OCI-LY3 (cell line): ENCODE results near the gene THBS1.

Source experiments
- H2AFZ ChIP-seq: fragments of 200-600, 300-600 bp; shearing (Covaris generic); 2 replicates; pipeline ENCODE4 v1.6.0; 2014; ENCODE audit warnings: antibody characterized with exemption, low read depth, low read length
- H3K27ac ChIP-seq: fragments of 200-600, 300-600 bp; sonication (generic); 2 replicates; pipeline ENCODE4 v1.5.1; 2014; ENCODE audit warnings: mild to moderate bottlenecking, low read length, moderate library complexity, mixed read lengths
- H3K27me3 ChIP-seq: fragments of 200-600, 300-600 bp; sonication (generic); 2 replicates; pipeline ENCODE4 v1.6.1; 2014; ENCODE audit warnings: low read depth, low read length, mixed read lengths
- H3K36me3 ChIP-seq: fragments of 200-600, 300-600 bp; sonication (generic); replicated peaks from 2 replicates; pipeline ENCODE3; 2014; ENCODE audit warnings: low read depth, low read length, mixed read lengths
- H3K4me1 ChIP-seq: fragments of 300-600, 200-600 bp; sonication (generic); 2 replicates; pipeline ENCODE4 v1.6.1; 2014; ENCODE audit warnings: low read length, mixed read lengths
- H3K4me2 ChIP-seq: fragments of 200-600, 300-600 bp; sonication (generic); 2 replicates; pipeline ENCODE4 v1.6.1; 2014; ENCODE audit warnings: low read length, mixed read lengths
- H3K4me3 ChIP-seq: fragments of 300-600, 200-600 bp; sonication (generic); 2 replicates; pipeline ENCODE4 v1.5.1; 2014; ENCODE audit warnings: antibody characterized with exemption, mild to moderate bottlenecking, low read length, moderate library complexity
- H3K79me2 ChIP-seq: fragments of 300-600, 200-600 bp; shearing (Covaris generic); 2 replicates; pipeline ENCODE4 v1.6.1; 2014; ENCODE audit warnings: mild to moderate bottlenecking, low read length, mixed read lengths
- H3K9ac ChIP-seq: fragments of 300-600, 200-600 bp; shearing (Covaris generic); 2 replicates; pipeline ENCODE4 v1.6.0; 2014; ENCODE audit warnings: mild to moderate bottlenecking, low read length, moderate library complexity
- H3K9me3 ChIP-seq: fragments of 200-600, 300-600 bp; shearing (Covaris generic); 2 replicates; pipeline ENCODE4 v1.6.1; 2014; ENCODE audit warnings: low read length, mixed read lengths; ENCODE audit not compliant: insufficient read depth
- H4K20me1 ChIP-seq: fragments of 200-600, 300-600 bp; sonication (generic); 2 replicates; pipeline ENCODE4 v1.6.1; 2016; ENCODE audit warnings: low read length, mixed read lengths; ENCODE audit not compliant: insufficient read depth
- EZH2phosphoT487 ChIP-seq: fragments of 200-600 bp; shearing (Covaris generic); IDR thresholded peaks from 2 replicates; pipeline ENCODE4 v1.6.1; 2018; ENCODE audit warnings: antibody characterized with exemption, mixed run types, low read depth
- TF ChIP-seq, protein P1 (sequence below): fragments of 200-600, 300-600 bp; sonication (generic); IDR thresholded peaks from 2 replicates; pipeline ENCODE4 v1.5.1; 2014; ENCODE audit warnings: antibody characterized with exemption, low read length, low read depth

Gene THBS1

DNA sequence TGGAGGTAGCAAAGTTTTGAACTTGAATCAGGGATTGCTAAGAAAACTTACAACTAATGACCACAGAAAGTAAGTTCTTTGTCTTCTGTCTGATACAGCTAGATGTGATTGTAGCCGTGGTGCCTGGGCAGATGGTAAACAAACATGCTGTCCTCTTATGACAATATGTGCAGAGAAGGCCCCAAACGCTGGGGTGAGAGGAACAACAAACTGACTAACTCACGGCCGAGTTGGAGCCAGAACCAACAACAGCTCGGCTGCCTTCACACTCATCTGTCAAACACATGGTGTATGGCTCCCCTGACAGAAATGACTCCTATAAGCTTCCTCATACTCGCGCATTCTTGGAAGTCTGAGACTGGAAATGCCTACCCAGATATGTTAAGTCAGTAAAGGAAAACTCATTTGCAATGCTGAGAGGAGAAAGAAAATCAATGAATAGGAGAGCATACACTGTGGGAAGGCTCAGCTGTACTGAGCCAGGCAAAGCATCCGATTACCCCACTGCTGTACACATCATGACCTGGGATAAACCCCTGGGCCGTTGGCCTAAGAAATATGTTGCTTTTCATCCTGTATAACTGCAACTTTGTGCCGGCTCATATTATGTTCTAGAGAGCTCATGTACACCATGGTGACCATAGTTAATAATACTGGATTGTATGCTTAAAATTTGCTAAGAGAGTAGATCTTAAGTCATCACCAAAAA is 5.7 kb downstream of the THBS1 start:
- Histone ChIP-seq H3K36me3 (no peaks in the 10 kb centered on the region), H3K9ac (no peak overlapping the region), H3K4me3 (no peak overlapping the region)

DNA sequence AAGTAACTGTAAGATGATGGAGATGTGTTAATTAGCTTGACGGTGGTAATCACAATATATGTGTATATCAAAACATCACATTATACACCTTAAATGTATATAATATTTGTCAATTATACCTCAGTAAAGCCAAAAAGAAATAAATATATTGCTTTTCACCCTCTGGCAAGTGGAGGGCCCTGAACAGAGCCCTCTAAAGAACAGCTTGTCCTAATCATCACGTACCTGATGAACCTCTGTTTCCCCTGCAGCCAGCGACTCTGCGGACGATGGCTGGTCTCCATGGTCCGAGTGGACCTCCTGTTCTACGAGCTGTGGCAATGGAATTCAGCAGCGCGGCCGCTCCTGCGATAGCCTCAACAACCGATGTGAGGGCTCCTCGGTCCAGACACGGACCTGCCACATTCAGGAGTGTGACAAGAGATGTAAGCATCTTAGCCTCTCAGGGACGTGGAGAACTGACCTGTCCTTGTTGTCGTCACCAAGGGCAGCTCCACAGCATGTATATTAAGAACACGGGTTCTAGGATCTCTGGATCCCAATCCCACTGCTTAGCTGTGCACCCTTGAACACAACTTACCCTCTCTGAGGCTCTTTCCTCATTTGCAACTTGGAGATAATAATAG is 6.3 kb downstream of the THBS1 start:
- H3K9ac ChIP-seq = no peak overlapping the region
- H2AFZ ChIP-seq = no peak overlapping the region
- no peaks in the 10 kb centered on the region for H3K79me2 ChIP-seq
- no peaks in the 10 kb centered on the region for H3K9me3 ChIP-seq
- H3K4me3 ChIP-seq = no peak overlapping the region
- no peak overlapping the region for H3K4me2 ChIP-seq
- no peaks in the 10 kb centered on the region for H3K36me3 ChIP-seq
- TF ChIP-seq, protein P1, sequence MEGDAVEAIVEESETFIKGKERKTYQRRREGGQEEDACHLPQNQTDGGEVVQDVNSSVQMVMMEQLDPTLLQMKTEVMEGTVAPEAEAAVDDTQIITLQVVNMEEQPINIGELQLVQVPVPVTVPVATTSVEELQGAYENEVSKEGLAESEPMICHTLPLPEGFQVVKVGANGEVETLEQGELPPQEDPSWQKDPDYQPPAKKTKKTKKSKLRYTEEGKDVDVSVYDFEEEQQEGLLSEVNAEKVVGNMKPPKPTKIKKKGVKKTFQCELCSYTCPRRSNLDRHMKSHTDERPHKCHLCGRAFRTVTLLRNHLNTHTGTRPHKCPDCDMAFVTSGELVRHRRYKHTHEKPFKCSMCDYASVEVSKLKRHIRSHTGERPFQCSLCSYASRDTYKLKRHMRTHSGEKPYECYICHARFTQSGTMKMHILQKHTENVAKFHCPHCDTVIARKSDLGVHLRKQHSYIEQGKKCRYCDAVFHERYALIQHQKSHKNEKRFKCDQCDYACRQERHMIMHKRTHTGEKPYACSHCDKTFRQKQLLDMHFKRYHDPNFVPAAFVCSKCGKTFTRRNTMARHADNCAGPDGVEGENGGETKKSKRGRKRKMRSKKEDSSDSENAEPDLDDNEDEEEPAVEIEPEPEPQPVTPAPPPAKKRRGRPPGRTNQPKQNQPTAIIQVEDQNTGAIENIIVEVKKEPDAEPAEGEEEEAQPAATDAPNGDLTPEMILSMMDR = no peak
- TF ChIP-seq EZH2phosphoT487 = no peak
- no peak overlapping the region for H3K27ac ChIP-seq
- H4K20me1 ChIP-seq = no peaks in the 10 kb centered on the region
- no peaks in the 10 kb centered on the region for H3K27me3 ChIP-seq
- no peaks in the 10 kb centered on the region for H3K4me1 ChIP-seq

More for the DNA sequence above, 5.7 kb downstream of the THBS1 start:
- Histone ChIP-seq H2AFZ (no peak overlapping the region), H3K4me2 (no peak overlapping the region), H4K20me1 (no peaks in the 10 kb centered on the region), H3K79me2 (no peaks in the 10 kb centered on the region), H3K4me1 (no peaks in the 10 kb centered on the region), H3K27ac (no peak overlapping the region), H3K27me3 (no peaks in the 10 kb centered on the region), H3K9me3 (no peaks in the 10 kb centered on the region)
- TF ChIP-seq, protein P1 = no peak
- TF ChIP-seq EZH2phosphoT487 = no peak

DNA sequence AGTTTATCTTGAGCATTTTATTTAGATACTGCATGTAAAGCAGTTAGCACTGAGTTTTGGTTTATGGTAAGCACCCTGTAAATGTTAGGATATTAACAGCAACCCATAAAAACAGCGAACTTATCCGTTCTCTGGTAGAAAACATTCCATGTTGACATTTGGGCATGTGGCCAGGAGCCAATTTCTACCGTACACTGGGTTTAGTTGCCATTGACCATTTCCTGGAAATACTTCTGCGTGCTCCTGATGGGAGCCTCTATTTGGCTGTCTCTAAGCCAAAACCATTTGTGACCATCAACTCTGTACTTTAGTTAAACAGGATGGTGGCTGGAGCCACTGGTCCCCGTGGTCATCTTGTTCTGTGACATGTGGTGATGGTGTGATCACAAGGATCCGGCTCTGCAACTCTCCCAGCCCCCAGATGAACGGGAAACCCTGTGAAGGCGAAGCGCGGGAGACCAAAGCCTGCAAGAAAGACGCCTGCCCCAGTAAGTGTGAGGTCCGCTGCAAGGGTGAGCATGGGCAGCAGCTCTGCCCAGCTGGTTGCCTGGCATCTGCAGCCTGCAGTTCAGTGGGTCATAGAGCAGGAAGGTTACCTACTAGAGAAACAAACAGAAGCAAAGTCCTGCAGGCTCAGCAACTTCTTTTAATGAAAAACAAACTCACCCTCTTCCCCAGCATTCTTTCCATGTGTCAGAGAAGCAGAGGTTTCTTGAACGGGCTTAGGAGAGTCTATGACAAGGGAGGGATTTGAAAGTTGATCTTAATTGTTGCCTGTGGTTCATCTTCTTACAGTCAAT is 7.1 kb downstream of the THBS1 start:
- Histone ChIP-seq H3K9ac (no peak overlapping the region), H3K9me3 (no peaks in the 10 kb centered on the region), H4K20me1 (no peaks in the 10 kb centered on the region), H3K4me3 (no peak overlapping the region), H2AFZ (no peak overlapping the region), H3K4me2 (no peak overlapping the region), H3K4me1 (no peaks in the 10 kb centered on the region), H3K27me3 (no peaks in the 10 kb centered on the region), H3K36me3 (no peaks in the 10 kb centered on the region), H3K79me2 (no peaks in the 10 kb centered on the region), H3K27ac (no peak overlapping the region)
- TF ChIP-seq, protein P1 = no peak
- TF ChIP-seq EZH2phosphoT487 = no peak
